GM21381 (cell line): Measurements from ENCODE around the gene COL4A4.

Source experiments
- ATAC-seq: cut with Tn5 transposase; IDR thresholded peaks from one replicate; pipeline ENCODE4 v1.9.1; 2021; ENCODE audit warnings: mild to moderate bottlenecking, moderate library complexity; ENCODE audit not compliant: unreplicated experiment

The COL4A4 gene

DNA sequence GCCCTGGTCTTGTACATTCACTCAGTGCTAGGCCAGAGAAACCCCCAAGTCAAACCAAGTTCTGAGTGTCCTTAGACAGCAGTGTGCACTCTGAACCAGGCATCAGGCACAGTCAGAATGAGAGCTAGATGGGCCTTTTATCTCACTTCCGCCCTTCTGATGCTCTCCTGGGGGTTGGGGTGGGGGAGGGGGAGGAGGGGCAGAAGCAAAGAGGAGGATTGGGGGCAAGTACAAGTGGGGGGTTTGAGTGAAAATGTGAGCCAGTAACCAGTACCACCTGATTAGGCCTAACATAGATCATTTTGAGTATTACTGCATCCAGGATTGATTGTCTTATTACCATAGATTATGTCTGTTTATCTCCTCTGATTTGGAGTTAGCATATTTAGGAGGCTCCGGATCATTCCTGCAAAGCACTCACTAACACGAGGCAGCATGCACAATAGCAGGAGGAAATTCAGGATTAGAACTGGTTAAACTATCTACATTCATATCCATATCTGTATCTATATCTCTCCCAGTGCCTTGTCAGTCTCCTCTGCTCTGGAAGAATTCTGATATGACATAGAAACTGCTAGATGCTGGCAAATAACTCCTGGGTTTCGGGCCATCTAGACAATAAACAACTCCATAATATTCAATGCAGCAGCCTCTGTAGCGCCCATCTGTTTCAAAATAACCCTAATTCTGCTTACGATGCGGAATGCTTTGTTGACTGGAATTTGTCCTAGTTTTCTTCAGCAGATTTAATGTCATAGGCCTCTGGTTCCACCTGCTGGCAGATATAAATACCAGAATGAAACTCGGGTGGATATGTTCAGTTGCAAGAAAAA, 179.0 kb downstream of the COL4A4 start:
- peak; percentile 98 for ATAC-seq

DNA sequence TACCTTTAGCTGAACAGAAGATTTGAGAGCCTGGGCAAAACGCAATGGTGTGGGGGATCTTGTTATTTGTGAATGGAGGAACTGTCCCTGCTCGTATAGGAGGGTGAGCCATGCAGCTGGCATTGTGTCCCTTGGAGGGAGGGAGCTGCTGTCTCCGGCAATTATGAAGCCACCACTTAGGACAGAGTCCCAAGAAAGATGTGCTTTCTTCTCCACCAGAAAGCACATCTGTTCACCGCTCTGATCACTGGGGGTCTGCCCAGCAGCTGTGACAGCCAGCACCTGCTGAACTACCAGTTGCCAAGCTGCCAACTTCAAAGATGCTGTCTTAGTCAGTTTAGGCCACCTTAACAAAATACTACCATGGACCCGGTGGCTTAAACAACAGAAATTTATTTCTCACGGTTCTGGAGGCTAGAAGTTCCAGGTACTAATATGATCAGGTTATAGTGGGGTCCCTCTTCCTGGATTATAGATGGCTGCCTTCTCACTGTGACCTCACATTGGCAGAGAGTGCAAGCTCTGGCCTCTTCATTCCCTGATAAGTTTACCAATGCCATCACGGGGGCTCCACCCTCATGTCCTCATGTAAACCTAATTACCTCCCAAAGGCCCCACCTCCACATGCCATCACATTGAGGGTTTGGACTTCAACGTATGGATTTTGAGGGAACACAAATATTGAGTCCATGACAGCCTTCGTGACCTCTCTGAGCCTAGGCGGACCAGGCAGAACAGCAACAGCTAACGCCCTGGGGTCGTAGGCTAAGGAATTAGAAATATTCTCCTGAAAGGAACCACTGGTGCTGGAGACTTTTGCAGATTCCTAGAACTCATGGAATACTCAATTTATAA, 179.9 kb downstream of the COL4A4 start:
- no peak for ATAC-seq

DNA sequence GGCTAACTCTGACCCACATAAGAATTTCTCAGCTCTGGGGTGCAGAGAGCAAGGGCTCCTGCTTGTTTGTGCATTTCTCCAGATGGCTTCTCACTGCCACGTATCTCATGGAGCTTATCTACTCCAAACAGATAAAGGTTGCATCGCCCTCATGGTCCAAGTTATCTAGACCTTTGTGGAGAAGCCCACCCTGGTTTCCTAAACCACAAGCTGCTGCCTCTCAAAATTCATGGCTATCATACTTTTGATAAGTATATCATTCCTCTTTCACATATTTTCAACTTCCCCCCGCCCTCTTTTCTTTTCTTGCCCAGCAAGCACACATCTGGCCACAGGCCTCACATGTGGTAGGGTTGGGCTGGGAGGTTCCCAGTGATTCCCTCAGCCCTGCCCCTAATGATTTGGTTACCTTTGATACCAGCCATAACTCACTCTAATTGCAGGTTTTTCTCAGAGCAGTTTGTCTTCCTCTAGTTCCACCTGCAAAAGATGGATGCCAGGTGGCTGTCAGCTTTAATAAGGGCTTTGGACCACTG, 182.1 kb downstream of the COL4A4 start:
- no peak for ATAC-seq

DNA sequence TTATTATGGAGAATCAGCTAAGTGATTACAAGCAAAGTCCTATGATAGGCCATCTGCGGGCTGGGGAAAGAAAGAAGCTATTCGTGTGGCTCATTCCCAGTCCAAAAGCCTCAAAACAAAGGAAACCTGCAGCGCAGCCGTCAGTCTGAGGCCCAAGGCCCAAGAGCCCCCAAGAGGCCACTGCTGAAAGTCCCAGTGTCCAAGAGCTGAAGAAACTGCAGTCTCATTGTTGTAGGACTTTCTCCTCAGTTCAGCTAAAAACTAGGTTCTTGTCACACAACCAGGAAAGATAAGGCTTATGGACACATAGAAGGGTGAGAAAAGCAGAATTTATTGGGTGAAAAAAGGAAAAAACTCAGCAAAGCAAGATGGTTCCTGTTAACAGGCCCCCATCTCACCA, 185.0 kb downstream of the COL4A4 start:
- no peak for ATAC-seq

DNA sequence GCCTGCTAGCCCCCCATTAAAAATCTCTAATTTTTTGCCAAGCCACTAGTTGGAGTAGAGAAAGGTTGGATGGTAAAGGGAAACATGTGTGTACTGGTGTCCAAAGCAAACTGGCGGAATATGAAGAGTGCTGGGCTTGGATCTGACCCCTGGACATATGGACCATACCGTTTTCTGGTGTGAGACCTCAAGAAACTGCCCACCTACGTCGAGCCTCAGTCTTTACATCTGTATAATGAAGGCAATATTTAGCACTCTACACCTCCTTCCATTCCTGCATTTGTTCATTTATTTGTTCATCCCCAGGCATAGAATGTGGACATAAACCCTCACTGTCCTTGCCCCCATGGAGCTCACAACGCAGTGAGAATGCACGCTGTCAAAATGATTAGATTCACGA, 185.7 kb downstream of the COL4A4 start:
- no peak for ATAC-seq

DNA sequence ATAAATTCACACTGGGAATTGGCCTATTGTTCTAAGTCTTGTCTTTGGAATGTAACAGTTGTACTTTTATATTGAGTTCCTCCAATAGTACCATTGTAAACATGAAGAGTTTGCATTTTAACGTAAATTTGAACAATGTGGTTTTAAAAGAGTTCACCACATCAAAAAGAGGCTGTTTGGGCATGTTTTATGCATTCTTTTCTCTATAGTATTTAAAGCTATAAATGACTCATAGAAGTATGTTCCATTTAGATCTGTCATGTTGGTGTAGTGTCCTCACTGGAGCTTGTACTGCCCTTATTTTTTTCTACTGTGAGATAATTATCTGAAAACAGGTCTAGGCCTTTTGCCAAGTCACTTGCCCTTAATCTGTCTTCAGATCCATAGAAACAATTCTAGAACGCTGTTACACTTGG, 186.2 kb downstream of the COL4A4 start:
- no peak for ATAC-seq

DNA sequence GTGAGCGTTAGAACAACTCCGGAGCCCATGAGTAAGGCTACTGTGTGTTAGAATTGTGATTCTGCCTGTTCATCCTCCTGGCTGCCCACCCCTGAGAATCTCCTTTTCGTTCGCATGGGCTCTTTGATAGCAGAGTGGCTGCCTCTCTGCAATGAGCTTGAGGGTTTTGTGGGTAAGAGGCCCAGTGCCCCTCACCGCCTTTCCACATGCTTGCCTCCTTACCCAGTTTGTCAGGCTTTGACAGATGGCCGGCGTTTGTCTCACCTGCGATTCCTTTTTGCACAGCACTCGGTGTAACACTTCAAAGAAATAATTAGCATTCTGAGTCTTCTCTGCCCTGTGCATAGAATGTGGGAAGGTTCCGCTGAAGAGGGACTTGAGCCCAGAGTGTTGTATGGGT, 190.2 kb downstream of the COL4A4 start:
- ATAC-seq: no peak

DNA sequence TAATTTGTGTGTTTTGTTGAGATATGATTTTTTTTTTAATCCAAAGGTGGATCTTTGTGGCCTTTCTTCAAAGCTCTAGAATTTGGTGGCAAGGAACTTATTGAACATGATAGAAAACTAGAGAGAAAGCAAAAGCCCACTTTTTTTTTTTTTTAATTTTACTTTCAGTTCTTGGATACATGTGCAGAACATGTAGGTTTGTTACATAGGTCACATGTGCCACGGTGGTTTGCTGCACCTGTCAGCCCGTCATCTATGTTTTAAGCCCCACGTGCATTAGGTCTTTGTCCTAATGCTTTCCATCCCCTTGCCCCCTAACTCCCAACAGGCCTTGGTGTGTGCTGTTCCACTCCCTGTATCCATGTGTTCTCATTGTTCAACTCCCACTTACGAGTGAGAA, 192.2 kb downstream of the COL4A4 start:
- ATAC-seq: no peak

DNA sequence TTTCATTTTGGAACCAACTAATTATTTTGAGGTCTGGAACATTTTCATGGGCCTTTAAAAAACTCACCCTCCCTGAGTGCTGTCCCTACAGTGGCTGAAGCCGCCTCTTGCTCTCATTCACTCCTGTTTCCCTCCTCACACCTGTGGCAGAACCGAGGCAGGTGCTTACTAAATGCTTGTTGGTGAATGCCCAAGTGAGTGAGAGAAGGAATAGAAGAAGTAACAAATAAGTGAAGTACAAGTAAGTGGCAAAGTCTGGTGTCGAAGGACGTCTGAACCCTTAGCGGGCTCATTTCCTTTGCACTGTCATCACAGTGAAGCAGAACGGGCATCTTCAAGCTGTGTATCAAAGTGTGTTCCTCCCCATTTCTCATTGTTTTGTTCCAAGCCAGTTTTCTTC, 192.9 kb downstream of the COL4A4 start:
- peak; percentile 45 for ATAC-seq

DNA sequence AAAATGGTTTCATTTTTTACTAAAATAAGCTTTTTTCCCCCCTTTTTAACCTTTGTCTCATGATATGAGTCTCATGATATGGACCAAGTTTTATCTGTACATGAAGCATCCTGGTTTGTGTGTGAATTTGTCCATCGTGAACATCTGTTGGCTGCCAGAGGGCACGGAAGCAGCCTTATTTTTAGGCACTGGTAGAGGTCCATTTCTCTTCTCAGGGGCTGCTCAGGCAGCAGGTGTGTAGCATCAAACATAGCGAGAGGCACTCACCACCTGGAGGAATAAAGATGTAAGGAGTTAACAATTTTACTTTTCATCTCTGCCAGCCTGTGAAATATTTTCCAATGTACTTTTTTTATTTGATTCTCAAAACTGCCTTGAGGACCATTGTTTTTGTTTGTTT, 193.6 kb downstream of the COL4A4 start:
- peak; percentile 70 for ATAC-seq

DNA sequence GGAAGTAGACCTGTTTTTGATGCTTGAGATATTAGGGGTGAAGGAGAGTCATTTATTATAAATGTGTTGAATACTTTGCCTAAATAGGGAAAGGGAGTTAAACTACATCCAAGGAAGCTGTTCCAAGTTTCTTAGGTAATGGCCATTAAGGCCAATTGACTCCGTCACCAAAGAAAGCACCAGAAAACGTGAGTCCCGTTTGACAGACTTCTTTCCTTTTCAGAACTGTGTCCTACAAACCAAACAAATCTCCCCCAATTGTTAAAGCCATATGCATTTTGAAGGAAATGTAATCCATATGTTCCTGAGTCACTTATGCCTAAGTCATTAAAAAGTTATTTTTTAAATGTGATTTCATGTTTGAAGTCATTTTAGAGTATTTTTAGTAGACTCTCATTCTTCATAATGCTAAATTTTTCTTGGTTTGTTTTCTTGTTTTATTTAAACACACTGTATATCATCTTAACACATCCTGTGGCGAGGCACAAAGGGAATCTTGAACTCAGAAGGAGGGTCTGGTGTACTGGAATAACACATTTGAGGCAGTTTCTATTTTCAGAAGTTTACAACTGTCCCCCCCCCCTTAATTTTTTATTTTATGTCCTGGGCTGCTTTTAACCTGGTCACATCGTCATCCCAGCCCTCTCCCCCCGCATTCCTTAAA, 194.5 kb downstream of the COL4A4 start:
- ATAC-seq: no peak

DNA sequence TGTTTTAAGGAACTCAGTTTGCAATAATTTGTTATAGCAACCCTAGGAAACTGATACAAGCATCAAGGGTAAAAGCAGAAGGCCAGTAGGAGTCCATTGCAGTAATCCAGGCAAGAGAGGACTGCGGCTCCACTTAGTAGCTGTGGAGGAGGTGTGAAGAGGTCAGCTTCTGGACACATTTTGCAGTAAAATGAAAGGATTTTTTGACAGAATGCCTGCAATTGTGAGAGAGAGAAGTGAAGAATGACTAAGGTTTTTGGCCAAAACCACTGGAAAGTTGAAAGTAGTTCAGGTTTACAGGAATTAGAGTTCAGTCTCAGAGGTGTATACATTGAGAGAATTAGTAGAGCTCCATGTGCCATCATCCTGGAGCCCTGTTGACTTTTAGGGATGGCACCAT, 198.6 kb downstream of the COL4A4 start:
- no peak for ATAC-seq

DNA sequence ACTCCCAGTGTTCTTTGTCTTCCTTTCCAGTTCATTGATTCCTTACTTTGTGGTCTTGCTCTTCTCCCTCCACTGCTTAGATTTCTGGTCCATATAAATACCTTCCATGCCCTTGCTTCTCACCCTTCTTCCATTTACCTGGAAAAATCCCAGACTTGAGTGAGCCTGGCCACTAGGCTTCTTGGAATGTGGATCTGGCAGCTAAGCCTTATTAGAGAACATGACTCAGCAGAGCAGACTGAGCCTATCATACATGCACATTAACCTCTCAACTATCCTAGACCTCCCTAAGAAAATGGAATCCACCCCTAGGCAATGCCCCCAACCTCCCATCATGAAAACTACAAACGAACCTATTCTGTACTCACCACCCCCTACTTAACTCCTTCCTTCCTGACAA, 200.5 kb downstream of the COL4A4 start:
- no peak for ATAC-seq

DNA sequence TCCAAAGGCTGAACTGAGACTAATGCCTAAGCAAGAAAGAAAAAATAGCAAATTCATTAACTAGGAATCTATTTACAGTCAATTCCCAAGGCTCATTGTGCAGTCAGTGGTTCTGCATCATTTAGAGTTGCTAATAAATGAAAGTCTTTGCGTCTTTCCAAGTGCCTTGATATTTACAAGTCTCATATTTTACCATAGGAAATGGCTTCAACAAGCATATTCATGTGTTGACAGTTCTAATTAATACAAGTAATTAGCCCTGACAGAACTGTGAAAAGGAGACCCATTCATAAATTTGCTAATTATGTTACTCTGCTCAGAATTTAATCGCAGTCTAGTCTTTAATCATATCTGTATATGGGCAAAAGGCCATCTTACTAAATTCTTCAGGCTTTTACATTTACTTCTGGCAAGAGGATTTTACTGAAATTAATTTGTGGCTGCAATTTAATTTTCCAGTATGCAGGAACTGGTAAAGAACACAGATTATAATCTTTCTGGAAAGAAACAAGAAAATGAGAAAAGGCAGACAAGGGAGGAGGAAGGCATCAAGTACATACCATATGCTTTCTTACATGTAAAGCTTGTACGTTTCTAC, 201.7 kb downstream of the COL4A4 start:
- ATAC-seq: no peak

DNA sequence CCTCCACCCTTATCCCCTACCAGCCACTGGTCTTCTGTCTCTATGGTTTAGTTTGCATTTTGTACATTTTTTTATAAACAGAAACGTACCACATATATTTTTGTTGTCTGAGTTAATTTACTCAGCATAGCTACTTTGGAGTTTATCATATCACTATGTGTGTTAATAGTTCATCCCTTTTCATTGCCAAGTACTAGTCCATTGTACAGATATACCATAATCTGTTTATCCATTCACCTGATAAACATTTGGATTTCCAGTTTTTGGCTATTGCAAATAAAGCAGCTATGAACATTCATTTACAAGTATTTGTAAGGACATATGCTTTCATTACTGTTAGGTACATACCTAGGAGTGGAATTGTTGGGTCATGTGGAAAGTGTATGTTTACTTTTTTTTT, 204.6 kb downstream of the COL4A4 start:
- no peak for ATAC-seq

DNA sequence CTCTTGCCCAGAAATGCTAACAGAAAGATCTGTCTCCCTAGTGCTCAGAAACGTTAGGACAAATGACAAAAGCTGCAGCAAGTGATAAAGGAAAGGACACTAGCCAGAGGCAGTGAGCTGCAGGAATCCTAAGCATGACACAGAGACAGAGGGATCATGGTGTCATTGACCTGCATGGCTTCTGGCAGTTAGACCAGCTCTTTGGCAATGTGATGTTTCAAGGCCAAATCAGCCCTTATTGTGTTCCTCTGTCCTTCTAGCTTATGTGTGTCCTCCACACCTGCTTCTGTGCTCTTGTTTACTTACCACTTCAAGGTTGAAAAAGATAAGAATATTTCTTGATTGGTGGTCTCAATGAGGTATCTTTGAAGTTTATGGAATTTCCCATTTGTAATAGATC, 207.3 kb downstream of the COL4A4 start:
- ATAC-seq: no peak

DNA sequence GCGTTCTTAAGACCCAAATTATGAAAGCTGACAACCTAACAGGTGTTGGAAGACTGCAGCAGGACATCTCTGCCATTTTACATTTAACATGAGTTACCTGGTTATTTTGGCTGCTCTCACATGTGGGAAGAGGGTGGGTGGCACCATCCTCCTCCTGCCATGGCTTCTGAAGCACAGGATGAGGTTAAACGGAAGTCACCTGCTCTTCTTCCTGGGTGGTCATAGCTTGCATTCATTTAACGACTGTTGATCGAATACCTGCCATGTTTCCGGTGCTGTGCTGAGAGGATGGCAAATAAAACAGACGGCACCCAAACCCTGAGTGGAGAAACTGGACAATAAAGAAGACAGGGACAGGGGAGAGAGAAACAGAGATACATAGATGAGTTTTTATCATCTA, 210.2 kb downstream of the COL4A4 start:
- ATAC-seq: no peak

DNA sequence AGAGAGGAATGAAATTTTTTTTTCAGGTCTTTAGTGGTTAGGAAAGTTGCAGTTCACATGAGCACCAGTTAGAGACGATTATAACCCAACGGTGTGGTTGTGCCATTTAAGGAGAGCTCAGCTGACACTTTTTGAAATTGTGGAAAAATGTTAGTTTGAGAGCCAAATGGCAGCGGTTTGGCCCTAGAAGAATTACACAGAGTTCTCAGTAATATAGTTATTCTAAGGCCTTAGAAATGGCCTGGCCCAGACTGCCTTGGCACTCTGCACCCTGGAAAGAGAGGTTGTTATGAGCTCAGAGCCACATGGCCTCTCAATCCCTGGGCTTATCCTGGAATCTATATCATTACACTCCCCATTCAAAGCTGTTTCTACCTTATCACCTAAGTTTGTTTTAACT, 210.8 kb downstream of the COL4A4 start:
- ATAC-seq: no peak
